T1000 (cell line): ENCODE data around the gene USP36.
"Not testable (repeated sequence)": the region's sequence is repeated elsewhere in the genome, so short reads cannot be mapped to it uniquely, and the experiment has no call there.

ENCODE experiments used
- DNase-seq: peaks from one replicate; lab custom pipeline; 2025; ENCODE audit warnings: mixed read lengths; lab: John Stamatoyannopoulos, UW

The USP36 gene

DNA sequence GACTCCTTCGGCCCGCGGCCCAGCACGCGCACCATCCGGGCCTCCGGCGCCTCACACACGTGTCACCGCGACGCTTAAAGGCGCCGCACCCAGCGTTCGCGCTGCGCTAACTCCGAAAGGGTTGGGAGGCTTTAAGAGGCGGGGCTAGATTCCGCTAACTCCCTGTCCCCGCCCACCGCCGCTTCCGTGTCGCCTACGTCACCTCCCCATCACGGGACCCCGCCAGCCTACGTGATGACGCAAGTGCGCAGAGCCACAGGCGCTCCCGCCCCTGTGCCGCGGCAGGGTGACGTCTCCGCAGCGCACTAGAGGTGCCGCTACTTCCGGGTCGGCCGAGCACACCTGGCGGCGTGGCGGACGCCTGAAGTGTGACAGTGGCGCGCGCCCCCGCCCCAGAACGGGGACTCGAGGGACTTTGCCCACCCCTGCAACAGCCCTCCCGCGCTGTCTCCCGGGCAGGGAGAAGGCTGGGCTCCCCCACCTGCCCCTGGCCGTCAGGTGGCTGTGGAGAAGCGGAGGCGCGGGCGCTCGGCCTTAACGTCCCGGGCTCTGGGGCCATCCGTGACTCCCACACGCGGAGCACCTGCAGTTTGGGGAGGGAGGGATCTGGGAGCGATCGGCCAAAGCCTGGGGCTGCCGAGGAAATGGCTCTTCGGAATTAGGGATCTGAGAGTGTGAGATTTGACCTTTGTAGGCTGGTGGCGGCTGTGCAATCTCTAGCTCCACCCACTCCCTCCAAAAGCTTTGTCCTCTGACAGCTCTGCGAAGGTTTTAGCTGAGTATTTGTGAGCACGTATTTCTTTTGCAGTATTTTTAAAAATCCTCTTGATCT lies at the start of gene USP36:
USP36 (minus strand) TSS at position 35 of the 832 bp plus-strand sequence. CDS start 4,451 bp downstream, outside the sequence.
- peak; percentile 97 for DNase-seq

DNA sequence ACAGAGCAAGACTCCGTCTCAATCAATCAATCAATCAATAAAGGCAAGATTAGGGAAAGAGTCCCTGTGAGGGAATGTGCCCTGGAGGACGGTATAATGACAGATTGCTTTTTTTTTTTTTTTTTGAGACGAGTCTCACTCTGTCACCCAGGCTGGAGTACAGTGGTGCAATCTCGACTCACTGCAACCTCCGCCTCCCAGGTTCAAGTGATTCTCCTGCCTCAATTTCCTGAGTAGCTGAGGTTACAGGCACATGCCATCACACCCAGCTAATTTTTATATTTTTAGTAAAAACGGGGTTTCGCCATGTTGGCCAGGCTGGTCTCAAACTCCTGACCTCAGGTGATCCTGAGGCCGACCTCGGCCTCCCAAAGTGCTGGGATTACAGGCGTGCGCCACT lies 49.5 kb upstream of the USP36 start:
- DNase-seq, result not testable (repeated sequence)

DNA sequence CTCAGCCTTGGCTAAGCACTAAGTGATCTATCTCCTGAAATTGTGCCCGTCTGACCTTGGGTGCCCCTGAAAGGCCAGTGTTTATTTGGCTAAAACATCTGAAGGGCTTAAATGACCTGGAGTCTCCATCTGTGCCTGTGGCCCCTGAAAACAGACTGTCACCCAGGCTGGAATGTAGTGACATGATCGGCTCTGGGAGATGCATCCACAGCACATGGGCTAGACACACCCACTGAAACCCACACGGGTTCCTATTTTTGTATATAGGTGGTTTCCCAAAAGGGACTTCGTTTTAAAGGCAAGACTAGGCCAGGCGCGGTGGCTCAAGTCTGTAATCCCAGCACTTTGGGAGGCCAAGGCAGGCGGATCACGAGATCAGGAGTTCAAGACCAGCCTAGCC lies 48.9 kb upstream of the USP36 start:
- DNase-seq, result no peak

DNA sequence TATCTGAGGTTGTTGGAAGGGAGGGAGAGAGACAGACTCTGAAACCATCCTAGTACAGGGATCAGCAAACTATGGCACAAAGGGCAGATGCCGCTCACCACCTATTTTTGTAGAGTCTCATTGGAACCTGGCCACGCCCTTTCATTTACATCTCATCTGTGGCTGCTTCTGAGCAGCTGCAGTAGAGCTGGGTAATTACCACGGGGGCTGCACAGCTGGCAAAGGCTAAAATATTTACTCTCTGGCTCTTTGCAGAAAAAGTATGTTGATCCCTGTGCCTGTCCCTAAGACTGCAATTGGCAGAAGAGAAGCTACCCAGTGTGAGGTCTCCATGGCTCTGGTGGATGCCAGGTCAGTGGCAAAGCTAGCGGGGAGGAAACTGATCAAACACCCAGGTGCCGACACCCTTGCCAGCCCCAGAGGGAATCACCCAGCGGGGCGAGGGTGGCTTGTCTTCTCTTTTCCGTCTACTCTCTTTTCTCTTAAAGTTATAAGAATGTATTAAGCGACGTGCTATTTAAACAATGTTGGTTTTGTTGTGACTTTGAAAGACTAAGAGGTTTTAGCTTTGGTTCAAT lies 48.4 kb upstream of the USP36 start:
- no peak for DNase-seq

DNA sequence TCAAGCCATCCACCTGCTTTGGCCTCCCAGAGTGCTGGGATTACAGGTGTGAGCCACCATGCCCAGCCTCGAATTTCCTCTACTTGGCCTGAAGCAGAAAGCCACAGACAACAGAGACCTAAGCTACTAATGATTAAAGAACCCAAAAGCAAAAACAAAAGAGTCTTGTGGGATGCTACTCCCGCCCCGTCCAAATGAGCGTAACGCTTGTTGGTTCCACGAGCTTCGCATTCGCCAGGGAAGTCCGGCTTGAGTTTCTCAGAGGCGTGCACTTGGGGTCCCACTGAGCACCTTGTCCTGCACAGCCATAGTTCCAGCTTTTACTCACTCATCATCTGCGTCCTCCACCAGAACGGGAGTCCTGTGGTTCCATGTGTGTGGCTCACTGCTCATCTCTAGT lies 46.3 kb upstream of the USP36 start:
- no peak for DNase-seq

DNA sequence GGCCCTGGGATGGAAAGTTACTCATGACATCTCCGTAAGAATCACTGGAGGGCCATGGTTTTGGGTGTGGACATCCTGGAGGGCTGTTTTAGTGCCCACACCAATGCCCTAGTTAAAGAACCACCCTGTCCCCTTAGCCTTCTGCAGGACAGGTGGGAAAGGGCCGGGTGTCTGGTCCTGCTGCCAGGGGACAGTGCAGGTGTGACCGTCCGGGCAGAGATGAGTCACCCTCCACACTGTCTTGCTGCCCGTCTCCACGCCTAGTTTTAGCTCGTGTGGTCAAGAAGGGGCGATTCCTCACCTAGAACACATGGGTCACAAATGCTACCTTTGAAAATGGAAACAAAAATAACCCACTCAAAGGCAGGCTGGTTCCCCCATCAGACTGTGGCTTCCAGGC lies 45.3 kb upstream of the USP36 start:
- DNase-seq, result no peak

DNA sequence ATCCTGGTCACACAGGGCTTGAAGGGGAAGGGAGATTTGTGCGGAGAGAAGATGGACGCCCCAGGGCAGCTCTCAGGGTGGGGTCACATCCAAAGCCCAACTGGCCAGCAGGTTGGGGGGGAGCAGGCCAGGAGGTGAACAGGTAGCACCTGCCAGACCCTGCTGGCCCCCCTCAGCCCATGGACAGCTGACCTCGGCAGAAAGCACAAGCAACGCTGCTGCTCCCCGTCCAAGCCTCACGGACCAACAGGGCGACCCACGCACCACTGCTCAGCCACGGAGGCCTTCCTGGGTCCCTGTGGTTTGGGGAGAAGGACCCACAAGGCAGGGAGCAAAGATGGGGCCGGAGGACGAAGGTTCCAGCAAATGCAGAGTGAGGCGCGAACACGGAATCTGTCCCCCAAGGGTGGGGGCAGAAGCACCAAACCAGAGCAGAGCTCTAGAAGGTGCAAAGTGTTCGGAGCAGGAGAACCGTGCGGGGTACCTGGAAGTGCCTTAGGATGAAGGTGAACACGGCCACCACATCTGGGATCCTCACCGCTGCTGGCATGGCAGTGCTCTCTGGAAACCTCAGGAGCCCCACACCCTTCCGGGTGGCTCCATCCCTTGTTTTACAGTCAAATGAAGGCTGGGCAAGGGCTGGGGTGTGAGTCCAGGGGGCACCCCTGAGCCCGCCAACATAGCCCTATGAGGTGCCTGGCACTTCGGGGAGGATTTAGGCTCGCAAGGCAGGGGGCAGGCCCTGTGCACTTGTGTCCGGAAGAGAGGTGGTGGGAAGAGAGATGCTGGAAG lies 44.5 kb upstream of the USP36 start:
- DNase-seq, result no peak

DNA sequence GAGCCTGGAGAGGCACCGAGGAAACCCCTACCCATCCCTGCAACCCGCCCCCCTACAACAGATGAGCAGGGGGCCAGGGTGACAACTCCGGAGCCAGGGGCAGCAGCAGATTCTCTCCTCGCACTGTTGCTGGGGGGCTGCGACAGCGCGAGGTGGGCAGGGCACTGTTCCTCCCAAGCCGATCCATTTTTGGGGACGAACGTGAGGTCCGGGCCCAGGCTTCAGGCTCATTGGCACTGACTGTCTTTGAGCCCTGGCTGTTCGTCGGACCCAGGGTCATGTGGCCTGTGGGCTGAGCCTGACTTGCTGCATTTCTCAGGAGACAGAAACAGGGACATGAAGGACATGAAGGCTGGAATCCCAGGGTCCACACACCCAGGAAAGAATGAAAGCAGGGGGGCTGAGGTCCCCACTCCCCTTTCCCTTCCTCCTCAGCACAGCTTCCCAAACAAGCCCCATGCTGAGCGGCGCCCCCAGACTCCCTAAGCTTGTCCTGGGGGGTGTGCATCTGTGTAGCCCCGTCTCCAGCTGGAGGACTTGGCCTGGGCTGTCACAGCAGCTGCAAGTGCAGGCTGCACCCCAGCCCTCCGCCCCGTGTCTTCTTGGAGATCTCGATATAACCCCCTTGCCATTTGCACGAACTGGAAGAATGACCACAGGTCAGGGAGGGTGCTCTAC lies 43.7 kb upstream of the USP36 start:
- no peak for DNase-seq

DNA sequence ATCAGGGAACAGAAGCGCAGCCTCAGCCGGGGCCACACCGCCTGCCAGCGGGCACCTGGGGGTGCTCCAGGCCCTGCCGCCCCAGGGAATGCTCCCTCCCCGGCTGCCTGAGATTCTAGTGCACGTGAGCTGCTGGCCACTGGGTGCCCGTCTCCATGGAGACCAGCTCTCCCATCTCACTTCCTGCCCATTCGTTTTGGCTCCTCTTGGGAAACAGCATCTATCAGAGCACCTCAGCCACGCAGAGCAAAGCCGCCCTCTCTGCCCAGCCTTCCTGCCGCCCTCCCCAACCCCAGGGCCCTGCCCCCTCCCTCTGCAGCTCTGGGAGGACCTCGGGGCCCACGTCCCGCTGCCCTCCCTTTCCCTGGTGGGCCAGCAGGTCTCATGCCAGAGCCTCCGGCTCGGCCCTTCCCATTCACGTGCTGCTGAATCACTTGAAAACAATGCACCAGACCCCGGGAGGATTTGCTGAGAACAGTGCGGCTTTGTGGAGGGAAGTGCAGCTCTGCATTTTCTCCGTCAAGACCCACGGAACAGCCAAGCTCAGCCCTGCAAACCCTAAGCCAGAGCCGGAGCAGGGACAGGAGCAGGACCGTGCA lies 43.0 kb upstream of the USP36 start:
- DNase-seq, result peak; percentile 91

DNA sequence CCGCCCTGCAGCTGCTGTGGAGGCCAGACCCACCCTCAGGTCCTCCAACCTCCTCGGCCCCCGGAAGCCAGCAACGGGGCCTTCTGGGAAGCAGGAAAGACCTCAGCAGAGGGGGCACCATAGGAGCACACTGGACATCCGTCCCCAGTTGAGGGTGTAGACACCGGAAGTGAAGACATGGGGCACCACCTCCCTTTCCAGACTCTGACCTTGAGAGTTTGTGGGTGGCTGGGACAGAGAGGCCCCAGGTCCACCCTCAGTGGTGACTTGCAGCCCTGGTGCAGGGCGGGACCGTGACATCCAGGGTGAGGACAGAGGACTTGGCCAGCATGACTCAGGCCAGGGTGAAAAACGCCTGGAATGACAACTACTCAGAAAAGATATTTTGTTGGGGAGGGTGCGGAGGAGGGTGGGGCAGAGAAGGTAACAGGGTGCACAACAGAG lies 42.5 kb upstream of the USP36 start:
- DNase-seq, result peak; percentile 85

DNA sequence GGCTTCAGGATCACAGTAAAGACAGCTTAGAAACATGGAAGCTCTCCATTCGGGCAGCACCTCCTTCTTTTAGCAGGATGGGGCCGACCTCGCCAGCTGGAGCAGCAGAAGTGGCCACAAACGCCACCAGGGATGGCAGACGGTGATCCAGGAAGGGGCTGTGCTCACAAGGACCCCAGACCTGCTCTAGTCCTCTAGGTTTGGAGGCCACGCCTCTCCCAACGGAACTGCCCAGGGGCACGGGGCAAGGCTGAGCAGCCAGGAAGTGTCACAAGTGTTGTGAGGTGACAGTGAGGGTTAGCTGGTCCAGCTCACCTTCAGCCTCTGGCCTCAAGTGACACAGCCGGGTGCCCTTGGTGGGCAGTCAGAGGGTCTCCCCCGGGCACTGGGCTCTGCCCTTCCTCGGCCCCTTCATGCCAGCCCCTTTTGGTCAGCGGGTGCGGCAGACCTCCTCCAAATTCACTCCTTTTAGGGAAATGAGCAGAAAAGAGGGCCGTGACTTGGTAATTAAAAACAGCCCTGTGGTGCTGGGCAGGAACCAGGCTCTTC lies 42.0 kb upstream of the USP36 start:
- no peak for DNase-seq

DNA sequence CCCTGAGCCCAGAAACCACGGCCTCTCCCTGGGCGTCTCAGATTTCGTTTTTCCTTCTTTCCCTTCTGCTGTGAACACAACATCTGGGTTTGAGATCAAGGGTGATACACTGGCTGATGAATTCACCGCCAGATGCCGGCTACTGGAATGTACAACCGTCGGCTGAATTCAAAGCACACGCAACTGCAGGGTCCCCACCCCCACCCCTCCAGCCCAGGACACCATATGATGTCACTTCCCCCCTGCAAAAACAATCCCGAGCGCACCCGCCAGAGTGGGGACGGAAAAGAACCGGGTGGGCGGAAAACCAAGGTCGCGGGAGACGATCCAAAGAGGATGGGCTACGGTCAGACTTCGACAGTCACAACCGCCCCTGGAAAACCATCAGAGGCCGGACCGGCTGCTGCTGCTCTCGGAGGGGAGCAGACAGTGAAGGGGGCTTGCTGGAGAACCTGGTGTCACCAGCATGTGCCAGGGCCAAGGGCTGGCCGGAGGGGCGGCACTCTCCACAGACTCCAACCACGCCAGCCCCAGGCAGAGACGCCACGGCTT lies 39.1 kb upstream of the USP36 start:
- no peak for DNase-seq

DNA sequence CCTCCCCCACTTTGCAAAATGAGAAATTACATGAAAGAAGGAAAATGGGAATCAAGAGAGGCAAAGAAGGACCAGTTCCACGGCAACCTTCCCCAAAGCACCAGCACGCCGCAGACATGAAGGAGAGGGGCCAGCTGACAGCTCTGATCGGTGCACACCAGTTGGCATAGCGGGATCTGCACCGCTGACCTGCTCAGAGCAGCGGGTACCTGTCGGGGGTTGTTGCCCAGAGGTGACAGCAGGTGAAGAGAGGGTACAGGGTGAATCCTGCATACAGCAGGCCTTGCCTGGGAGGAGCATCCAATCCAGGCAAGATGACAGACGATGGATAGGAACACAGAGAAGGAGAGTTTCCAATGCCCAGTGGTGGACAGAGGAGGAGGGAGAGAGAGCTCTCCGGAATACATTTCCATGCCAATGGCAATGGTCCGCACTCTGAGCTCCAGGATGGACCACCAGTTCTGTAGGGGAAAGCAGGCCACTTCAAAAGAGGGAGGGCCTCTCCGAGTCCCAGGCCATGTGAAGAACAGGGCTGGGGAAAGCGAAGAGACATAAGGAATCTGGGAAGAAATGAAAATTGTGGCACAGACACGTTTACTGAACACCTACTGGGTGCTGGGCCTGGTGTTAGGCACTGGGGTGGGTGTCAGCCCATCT lies 38.4 kb upstream of the USP36 start:
- DNase-seq, result no peak

DNA sequence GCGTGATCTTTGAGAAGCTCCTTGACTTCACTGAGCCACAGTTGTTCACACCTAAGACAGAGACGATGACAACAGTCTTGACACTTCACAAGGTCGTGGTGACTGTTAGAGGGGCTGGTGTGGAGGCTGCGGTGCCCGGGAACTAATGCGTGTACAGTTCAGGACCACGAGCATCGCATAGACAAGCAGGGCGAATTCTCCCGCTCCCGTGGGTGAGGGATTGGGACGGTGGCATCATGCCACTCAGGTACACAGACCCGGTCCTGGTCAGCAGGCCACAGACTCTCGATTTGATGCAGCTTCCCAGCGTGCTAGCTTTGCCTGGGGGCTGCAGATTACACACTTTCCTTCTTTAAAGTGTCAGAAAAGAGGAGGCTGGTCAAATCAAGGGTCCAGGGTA lies 37.6 kb upstream of the USP36 start:
- no peak for DNase-seq

DNA sequence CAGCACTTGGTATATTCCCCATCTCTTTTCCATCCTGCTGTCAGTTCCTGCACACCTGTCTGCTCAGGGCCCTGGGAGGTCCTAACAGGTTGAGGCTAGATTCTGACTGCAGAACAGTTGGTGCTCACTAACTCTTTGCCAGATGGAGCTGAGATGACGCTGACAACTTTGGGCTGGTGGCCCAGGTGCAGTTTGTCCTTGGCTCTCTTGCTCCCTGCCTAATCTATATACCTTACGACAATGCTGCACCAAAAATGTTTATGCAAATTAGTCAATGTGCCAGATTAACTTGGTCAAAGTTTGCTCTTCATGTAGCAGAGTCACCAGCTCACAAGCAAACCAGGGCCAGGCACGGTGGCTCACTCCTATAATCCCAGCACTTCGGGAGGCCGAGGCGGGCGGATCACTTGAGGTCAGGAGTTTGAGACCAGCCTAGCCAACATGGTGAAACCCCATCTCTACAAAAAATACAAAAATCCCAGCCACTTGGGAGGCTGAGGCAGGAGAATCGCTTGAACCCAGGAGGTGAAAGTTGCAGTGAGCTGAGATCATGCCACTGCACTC lies 36.4 kb upstream of the USP36 start:
- DNase-seq, result not testable (repeated sequence)

DNA sequence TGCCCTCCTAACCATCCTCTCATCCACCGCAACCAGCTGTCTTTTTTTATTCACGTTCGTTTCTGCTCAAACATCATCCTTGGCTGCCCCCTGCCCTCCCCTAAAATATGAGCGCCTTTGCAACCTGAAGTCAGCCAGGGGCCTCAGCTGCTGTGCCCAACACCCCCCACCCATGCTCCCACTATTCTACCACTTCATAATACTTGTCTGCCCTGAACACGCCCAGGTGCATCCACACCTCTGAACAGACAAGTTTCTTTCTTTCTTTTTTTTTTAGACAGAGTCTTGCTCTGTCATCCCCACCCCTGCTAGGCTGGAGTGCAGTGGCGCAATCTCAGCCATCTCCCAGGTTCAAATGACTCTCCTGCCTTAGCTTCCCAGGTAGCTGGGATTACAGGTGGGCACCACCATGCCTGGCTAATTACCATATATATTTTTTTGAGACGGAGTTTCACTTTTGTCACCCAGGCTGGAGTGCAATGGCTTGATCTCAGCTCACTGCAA lies 35.5 kb upstream of the USP36 start:
- DNase-seq, result no peak

DNA sequence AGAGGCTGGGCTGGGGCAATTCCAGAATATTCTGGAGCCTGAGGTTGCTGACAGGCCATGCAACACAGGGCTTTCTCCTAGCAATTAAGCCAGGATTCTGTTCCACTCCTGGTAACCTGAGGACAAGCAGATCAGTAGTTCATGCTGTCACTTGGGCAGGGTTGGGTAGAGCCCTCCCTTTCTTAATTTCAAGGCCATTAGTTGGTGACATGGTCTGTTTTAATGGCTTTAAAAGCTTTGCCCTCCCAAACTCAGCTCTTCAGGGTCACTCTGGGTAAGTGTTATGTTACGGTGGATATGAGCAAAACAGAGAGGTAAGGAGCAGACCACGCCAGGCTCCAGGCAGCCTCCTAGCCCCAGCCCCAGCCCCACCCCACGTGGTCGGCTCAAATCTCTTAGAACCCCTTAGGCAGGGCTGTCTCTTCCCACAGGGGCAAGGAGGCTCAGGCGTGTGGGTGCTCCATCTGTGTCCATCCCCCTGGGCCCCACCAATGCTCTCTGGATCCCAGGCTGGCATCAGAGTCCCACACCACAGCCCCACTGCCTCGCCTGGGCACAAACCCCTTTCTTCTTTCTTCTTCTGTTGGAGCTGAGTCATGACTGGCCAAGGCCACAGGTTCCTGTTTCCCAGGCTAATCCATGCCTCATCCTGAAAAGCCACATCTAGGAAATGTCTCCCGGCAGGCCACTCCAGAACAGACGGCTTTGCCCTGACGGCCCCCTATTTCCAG lies 34.9 kb upstream of the USP36 start:
- DNase-seq, result no peak

DNA sequence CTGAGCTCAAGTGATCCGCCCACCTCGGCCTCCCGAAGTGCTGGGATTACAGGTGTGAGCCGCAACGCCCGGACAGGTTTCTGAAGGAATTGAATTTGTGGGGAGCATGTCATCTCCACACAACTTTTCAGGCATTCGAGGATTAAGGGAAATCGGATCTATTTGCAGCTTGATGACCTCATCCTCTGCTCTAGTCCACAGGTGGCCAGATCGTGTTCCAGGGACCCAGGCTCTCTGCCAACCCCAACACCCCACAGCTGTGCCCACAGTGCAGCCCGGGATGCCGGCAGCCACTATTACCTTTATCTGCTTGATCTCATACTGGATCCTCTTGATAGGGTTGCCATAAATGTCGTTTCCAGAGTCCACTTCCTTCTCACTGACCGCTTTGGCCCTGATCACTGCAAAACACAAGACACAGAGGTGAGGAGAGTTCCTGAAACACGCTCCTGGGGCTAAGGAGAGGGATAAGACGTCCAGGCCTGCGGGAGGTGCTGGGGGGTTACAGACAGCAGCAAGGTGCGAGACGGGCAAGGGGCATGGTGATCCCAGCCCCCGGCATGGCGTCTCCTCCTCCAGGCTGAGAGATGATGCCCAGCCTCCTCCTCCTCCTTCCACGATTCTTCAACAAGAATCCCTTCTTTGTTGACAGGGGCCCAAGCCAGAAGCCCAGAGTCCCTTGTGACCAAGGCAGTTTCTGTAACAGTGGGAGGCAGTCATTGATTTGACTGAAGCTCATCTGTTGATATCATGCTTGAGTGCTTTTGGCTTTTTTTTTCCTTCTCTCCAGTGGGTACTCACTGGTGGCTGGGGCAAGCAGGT lies 33.1 kb upstream of the USP36 start:
- peak; percentile 29 for DNase-seq

DNA sequence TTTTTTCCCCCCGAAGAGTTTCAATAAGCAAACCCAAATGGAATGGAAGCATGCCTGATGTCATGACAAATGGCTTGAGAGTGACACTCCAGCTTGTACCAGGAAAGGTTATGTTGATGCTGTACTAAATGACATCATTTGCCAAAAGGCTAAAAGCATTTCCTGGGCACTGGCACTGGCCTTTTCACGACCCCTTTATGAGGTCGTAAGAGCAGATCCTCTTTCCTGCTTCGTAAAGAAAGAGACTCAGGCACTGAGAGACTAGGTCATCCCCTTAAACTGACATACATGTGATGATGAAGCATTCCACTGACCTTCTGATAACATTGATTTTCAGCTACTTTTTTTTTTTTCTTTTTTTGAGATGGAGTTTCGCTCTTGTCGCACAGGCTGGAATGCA lies 31.9 kb upstream of the USP36 start:
- DNase-seq, result no peak
